RWPE2 (cell line): Measurements from ENCODE around the gene USP2.

Experiments used
- ATAC-seq: fragments of 200-7000 bp; cut with Tn5 transposase; 3 replicates; pipeline ENCODE4 v1.9.1; 2021; ENCODE audit warnings: low read depth
- DNase-seq: peaks from one replicate; pipeline ENCODE4 v3.0.0-alpha.2; 2020; ENCODE audit warnings: low spot score
- H3K27ac ChIP-seq: fragments of 450-650 bp; 2 replicates; pipeline ENCODE4 v1.5.1; 2017; ENCODE audit warnings: mild to moderate bottlenecking; ENCODE audit not compliant: poor library complexity, severe bottlenecking
- H3K27me3 ChIP-seq: fragments of 250-450 bp; sonication (Bioruptor Pico); 2 replicates; pipeline ENCODE4 v1.5.1; 2021; ENCODE audit warnings: mild to moderate bottlenecking, moderate library complexity; ENCODE audit not compliant: insufficient read depth, poor library complexity, severe bottlenecking
- H3K36me3 ChIP-seq: fragments of 250-450 bp; sonication (Bioruptor Pico); 2 replicates; pipeline ENCODE4 v1.5.1; 2020; ENCODE audit warnings: low read depth, mild to moderate bottlenecking, moderate library complexity
- H3K4me1 ChIP-seq: fragments of 250-450 bp; sonication (Bioruptor Pico); 2 replicates; pipeline ENCODE4 v1.5.1; 2021; ENCODE audit warnings: mild to moderate bottlenecking, moderate library complexity; ENCODE audit not compliant: insufficient read depth, poor library complexity, severe bottlenecking
- H3K4me3 ChIP-seq: fragments of 250-450 bp; sonication (Bioruptor Pico); 2 replicates; pipeline ENCODE4 v1.5.1; 2021; ENCODE audit warnings: mild to moderate bottlenecking, moderate library complexity; ENCODE audit not compliant: severe bottlenecking
- H3K9me3 ChIP-seq: fragments of 250-450 bp; sonication (Bioruptor Pico); 2 replicates; pipeline ENCODE4 v1.5.1; 2021; ENCODE audit warnings: mild to moderate bottlenecking, moderate library complexity; ENCODE audit not compliant: severe bottlenecking
- TF ChIP-seq, protein P1 (sequence below): fragments of 450-650 bp; IDR thresholded peaks from one replicate; pipeline ENCODE4 v1.5.1; 2017; ENCODE audit warnings: mild to moderate bottlenecking, moderate library complexity; ENCODE audit not compliant: poor library complexity, severe bottlenecking

The USP2 gene, protein sequence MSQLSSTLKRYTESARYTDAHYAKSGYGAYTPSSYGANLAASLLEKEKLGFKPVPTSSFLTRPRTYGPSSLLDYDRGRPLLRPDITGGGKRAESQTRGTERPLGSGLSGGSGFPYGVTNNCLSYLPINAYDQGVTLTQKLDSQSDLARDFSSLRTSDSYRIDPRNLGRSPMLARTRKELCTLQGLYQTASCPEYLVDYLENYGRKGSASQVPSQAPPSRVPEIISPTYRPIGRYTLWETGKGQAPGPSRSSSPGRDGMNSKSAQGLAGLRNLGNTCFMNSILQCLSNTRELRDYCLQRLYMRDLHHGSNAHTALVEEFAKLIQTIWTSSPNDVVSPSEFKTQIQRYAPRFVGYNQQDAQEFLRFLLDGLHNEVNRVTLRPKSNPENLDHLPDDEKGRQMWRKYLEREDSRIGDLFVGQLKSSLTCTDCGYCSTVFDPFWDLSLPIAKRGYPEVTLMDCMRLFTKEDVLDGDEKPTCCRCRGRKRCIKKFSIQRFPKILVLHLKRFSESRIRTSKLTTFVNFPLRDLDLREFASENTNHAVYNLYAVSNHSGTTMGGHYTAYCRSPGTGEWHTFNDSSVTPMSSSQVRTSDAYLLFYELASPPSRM

DNA sequence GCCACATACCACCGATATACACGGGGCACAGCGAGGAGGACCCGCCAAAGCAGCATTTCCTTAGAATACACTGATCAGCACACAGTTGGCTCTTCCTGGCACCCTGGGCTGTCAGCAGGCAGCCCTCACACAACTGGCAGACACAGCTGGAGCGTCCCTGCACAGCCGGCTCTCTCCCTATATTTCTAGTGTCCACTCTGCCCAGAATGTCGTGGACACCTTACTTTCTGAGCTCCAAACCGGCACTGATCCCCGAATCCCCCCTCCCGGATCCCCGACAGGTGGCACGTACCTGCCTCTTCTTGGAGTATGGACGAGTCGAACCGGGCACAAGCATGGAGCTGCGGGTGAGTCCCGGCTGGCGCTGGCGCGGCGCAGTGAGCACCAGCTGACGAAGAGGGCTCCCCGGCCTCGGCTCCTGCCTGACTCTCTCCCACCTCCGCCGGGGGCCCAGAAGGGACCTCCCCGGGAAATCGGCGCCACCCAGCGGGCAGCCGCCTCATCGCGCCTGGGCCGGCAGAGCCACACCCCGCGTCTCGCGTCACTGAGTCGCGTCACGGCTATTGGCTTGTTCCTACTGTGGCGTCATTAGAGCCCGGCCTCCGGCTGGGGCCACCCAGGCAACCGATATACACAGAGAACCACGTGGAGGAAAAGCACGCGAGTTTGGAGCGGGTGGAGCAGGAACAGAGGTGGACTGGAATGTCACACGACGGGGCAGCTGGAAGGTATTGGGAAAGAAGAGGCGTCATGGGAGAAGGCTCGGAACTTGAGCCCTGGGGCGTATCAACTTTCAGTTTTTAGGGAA is at the start of gene USP2:
Gene USP2, minus strand, starts transcription at position 510 of the 808 bp plus-strand sequence. CDS start 8,210 bp downstream, outside the sequence.
- Histone ChIP-seq H3K4me3 (peak within 1 kb of the TSS; percentile 31), H3K27ac (no peak within 1 kb of the TSS), H3K9me3 (no peaks in the 10 kb centered on the region), H3K36me3 (no peaks in the 10 kb centered on the region), H3K27me3 (no peaks in the 10 kb centered on the region), H3K4me1 (peaks cover 16% of the 10 kb centered on the region)
- ATAC-seq: peak; percentile 90
- DNase-seq: peak; percentile 93
- TF ChIP-seq, protein P1, sequence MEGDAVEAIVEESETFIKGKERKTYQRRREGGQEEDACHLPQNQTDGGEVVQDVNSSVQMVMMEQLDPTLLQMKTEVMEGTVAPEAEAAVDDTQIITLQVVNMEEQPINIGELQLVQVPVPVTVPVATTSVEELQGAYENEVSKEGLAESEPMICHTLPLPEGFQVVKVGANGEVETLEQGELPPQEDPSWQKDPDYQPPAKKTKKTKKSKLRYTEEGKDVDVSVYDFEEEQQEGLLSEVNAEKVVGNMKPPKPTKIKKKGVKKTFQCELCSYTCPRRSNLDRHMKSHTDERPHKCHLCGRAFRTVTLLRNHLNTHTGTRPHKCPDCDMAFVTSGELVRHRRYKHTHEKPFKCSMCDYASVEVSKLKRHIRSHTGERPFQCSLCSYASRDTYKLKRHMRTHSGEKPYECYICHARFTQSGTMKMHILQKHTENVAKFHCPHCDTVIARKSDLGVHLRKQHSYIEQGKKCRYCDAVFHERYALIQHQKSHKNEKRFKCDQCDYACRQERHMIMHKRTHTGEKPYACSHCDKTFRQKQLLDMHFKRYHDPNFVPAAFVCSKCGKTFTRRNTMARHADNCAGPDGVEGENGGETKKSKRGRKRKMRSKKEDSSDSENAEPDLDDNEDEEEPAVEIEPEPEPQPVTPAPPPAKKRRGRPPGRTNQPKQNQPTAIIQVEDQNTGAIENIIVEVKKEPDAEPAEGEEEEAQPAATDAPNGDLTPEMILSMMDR: peak; percentile 94

DNA sequence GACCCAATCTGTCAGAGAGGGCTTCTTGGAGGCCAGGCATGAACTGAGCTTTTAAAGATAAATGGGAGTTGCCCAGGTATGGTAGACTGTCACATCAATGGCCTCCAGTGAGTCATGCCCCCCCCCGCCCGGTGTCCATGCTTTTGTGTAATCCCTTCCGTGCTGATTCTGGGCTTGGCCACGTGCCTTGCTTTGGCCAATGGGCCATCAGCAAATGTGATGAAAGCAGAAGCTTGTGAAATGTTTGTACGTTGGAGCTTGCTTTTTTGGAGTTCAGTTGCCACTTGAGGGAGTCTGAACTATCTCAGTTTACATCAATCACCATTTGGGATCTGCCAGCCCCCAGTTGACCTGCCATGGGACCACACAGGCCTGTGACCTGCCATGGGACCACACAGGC is 45.8 kb upstream of the USP2 start:
- Histone ChIP-seq H3K4me1 (peaks cover 2% of the 10 kb centered on the region), H3K27me3 (peaks cover 15% of the 10 kb centered on the region), H3K36me3 (no peaks in the 10 kb centered on the region), H3K27ac (no peak overlapping the region), H3K4me3 (no peak overlapping the region), H3K9me3 (no peaks in the 10 kb centered on the region)
- TF ChIP-seq, protein P1: no peak
- DNase-seq (no peak), ATAC-seq (0 out of 3 replicates have a peak, but pooled peaks have one; percentile 46)

DNA sequence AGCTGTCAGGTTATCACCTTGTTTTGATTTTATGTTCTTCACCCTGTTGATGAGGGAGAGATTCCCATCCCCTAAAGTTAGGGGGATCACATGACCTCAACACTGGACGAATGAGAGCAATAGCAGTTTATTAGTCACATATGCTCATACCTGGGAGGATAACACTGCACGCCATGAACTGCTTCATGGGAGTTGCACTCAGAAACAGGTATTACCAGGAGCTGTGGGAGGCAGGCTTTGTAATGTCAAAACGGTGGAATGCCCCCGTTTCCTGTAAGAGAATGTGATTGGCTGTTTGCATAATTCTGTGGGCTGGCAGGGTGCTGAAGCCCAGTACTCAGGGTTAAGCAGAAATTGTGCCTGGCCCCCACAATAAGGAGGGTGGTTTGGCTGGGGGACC is 44.7 kb upstream of the USP2 start:
- ATAC-seq (no peak), DNase-seq (no peak)
- H3K36me3 ChIP-seq: no peaks in the 10 kb centered on the region
- H3K27ac ChIP-seq: no peak overlapping the region
- peaks cover 26% of the 10 kb centered on the region for H3K27me3 ChIP-seq
- TF ChIP-seq, protein P1: no peak
- no peaks in the 10 kb centered on the region for H3K4me1 ChIP-seq
- H3K4me3 ChIP-seq: no peak overlapping the region
- H3K9me3 ChIP-seq: no peaks in the 10 kb centered on the region

DNA sequence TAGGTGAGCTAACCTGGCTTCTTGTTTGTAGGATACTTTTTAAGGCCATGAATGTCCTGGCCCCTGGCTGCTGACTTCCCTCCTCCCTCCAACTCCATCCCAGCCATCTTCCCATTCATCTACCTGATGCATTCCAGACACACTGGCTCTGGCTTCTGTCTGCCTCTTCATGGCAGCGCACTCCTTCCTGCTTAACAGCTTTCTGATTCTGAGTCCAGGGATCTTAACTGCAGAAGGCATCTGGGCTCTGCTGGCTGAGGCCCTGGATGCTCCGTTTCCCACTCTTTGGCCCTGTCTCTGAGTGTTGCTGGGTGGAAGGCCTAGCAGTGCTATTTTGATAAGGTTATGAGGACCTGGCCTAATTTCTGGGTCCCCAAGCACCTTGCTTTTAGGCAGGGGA is 43.3 kb upstream of the USP2 start:
- no peak overlapping the region for H3K27ac ChIP-seq

More for the DNA sequence above, 43.3 kb upstream of the USP2 start:
- DNase-seq (no peak), ATAC-seq (no peak)
- Histone ChIP-seq H3K4me1 (no peaks in the 10 kb centered on the region), H3K9me3 (no peaks in the 10 kb centered on the region), H3K4me3 (no peak overlapping the region), H3K36me3 (no peaks in the 10 kb centered on the region), H3K27me3 (peaks cover 31% of the 10 kb centered on the region)
- TF ChIP-seq, protein P1: no peak
